Fibroblast of upper back skin (primary cell): ENCODE data around the gene FOXO6.

Source experiments
- DNase-seq: peaks from one replicate; pipeline ENCODE4 v3.0.0-alpha.2; 2013

Gene FOXO6

DNA sequence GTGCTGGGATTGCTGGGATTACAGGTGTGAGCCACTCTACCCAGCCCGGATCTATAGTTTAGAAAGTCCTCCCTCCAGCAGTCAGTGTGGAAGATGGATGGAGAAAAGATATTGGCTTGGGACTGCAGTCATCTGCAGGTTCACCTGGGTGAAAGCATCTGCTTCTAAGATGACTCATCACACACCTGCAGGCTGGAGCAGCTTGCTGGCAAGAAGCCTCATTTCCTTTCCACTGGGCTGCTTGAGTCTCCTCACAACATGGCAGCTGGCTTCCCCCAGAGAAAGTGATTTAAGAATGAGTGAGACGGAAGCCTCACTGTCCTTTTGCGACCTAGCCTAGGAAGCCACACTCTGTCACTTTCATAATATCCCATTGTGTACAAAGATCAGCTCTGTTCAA, 50.0 kb downstream of the FOXO6 start:
- no peak for DNase-seq

DNA sequence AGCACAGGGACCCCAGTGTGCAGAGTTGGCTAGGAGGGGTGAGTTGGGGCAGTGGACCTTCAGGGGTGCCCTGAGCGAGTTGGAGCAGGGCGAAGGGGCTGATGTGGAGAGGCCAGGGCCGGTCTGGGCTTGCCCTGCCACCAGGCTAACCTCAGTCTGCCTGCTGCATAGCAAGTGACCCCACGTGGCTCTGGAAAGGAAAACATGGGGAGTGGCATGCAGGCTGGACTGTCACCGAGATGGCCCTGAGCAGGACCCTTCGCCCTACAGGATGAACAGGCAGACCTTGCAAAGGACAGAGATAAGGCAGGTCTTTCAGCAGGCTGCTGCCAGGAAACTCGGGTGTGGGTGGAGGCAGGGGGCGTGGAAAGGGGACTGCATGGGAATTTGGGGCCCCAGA, 51.5 kb downstream of the FOXO6 start:
- DNase-seq: no peak

DNA sequence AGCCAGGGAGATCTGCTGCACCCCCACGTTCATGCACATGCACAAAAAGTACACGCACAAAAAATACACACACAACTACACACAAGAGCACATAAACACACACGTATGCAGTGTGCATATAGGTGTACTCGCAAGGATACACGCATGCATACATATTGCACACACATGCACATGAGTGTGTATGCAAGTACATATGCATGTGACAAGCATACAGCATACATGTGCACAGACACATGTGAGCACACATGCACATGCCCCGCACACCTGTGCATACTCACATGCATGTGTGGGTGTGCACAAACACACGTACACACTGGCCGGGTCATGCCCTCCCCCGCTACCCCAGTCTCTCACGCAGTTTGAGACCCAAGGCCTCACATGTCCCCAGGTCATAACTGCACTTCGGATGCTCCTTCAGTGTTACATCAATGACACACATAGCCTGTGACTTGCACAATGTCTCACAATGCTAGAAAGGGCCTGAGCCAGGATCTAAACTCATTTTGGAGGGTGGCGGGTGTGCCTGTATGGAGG, 52.6 kb downstream of the FOXO6 start:
- DNase-seq: no peak

DNA sequence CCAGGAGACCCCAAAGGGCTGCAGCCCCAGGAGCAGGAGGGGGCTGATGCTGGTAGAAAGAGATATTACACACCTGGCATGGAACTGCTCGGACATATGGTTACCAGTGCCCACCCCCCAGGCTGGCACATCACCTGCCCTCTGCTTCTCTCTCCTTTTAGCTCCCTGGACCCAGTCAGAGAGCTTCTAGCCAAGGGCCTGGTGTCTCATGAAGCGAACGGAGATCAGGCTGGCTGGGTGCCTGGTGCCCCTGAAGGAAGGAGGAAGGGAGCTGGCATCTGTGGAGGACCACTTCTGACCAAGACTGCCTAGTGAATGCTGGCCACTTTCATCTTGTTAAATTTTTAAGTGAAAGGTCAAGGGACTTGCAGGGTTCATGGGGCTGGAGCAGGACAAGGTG, 53.1 kb downstream of the FOXO6 start:
- DNase-seq: no peak

DNA sequence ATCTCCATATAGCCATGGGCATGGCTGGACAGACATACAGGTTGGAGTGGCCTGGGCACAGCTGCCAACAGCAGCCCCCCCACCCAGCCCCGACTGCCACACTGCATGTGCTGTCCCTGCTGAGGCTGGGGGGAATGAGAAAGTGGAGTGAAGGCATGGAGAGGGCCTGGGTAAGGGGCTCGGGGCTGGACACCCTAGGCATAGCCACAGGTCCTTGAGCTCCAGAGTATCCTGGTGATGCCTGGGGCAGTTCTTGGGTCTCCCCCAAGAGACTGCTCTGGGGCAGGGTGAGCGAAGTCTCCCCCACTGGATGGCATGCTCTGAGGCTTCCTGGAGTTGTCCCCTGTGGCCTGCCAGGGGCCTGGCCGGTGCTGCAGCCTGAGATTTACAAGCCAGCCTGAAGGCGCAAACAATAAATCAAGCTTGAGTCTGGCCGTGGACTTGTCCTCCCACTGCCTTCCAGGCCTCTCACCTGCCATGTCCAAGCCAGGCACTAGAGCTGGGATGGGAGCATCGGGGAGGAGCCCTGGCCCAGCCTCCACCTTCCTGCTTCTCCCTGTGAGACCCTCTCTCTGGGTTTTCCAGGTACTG, 53.6 kb downstream of the FOXO6 start:
- no peak for DNase-seq

DNA sequence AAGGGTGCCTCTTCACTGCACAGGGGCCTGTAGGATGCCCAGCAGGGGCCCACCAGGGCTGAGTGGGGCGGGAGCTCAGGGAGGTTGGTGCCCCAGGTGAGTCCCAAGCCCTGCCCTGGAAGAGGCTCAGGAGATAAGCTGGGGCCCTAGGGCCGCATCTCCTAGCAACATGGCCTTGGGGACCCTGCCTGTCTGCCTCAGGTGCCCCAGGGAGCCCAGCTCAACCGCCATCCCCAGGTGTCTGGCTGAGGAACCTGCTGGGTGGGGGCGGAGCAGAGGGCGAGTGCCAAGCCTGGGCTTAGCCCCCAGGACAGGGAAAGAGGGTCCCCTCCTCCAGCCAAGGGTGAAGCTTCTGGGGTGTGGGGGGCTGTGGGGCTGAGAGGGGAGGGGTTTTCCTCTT, 54.8 kb downstream of the FOXO6 start:
- DNase-seq: no peak

DNA sequence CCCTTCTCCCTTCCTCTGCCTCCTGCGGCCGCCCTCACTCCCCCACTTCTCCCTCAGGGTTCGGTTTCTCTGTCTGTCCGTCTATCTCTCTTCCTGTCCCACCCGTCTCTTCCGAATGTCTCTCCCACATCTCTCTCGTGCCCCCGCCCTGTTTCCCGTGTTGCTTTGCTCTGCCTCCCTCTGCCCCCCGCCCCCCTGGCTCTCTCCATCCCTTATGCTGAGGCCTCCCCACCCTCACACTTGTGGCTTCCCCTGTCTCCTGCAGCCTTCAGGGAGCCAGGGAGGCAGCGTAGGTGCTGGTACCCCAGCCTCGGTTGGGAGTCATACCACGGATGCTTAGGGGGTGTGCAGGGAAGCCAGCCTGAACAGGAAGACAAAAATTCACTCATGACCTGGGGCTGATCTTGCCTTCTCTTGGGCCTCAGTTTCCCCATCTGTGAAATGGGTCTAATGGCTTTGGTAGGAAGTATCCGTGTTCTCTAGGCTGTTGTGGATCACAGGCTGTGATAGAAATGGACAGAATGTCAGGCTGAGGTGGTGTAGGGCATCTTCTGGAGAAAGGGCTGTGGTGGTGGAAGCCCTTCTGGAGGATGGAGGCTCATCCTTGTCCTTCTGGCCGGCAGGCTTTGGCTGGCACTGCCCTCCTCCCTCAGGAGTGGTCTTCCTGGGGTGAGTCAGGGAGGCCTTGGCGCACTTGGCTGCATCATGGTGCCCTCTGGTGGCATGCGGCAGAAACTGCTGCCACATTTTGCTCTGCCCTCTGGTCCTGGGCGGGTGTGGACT, 55.5 kb downstream of the FOXO6 start:
- DNase-seq: peak; percentile 63

DNA sequence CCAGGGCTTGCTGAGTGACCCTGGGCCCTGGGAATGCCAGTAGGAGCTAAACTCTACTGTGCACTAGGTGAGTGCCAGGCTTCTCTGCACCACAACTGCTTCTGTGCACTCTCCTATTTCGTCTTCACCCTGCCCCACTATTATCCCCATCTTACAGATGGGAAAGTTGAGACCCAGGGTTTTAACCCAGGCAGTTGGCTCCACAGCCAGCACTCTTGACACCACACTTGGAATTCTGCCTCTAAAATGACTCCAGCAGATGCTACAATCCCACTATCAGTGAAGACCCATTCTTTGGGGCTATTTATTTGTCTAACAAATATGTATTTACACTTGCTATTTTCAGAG, 56.1 kb downstream of the FOXO6 start:
- DNase-seq: no peak

DNA sequence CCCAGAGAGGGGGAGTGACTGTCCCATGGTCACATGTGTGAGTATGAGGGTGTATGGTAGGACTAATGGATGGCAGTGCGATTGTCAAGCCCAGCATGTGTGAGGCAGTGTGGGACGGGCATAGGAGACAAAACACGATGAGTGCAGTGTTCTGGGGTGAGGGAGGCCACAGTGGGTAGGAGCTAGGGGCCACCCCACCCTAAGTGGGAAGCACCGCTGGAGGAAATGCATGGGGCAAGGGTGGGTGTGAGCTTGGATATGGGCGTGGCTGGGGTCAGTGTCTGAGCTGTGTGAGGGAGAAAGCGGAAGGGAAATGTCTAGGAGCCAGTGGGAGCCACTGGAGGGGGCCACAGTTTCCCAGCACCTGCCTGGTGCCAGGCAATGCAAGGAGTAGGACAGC, 56.5 kb downstream of the FOXO6 start:
- no peak for DNase-seq

DNA sequence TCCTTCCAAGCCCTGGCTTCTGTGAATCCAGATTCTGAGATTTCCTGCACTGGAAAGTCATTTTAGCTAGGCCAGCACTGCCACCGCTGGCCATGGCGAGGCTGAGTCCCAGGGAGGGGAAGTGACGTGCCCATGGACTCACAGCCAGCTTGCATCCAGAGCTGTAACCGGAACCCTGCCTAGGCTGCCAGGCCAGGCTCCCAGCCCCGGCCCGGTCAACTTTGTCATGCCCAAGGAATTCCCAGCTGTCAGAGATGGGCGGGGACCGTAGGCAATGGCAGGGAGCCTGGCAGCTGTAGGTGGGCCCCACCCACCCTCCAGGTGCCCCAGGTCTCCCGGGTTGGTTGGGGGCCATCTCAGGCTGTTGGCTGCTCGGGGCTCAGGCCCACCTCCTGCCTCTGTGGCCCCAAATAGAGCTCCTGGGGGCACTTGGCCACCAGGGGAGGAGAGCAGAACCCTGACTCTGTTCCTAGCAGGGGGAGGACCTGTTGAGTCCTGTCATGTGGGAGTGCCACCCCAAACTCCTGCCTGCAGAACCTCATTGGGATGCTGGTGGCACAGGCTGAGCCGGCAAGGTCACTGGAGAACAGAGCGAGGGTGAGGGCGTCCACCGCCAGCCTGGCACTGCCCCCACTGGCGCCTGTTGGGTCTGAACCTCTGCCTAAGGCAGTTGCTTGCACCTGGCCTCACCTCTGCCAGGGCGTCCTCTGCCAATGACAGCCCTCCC, 57.8 kb downstream of the FOXO6 start:
- DNase-seq: peak; percentile 62

DNA sequence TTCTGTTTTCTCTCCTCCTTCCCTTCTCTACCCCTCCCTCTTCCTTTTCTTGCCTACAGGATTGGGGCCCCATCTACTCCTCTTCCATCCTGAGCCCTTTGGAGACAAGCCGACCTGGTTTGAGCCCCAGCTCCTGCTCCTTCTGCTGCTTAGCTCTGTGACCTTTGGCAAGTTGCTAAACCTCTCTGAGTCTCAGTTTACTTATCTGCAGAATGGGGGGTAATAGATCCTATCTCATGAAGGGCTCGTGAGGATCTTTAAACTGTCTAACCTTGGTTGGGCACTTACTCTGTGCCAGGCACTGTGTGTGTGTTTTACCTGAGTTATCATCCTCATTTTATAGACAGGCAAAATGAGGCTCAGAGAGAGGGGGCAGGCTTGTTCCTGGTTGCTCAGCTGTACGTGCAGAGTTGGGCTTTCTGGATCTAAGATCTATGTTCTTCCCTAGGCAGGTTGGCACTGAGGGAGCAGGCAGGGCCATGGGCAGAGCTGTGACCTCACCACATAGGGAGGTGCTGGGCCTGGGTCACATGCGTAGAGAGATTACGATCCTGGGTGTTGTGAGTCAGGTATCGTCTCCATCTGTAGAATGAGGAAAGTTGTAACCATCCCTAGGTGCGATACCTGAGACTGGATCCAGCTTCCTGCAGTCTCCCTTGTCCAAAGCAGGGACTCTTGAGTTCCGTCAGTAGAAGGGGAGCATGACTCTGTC, 58.5 kb downstream of the FOXO6 start:
- no peak for DNase-seq

DNA sequence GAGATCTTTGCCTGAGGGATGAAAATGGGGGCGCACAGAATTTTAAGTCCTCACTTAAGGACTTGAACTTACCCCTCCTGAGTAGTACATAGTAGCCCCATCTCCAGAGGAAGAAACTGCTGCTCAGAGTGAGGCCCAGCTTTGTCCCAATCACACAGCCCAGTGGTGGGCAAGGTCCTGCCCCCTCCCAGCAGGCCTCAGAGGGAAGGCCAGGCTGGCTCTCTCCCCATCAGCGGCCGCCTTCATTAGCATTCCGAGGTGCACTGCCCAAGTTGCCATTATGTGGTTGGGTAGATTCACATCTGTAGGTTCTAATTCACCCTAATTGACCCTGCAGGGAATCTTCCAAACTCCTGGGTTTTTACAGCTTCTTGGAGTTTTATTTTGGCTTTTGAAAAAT, 59.1 kb downstream of the FOXO6 start:
- DNase-seq: no peak

DNA sequence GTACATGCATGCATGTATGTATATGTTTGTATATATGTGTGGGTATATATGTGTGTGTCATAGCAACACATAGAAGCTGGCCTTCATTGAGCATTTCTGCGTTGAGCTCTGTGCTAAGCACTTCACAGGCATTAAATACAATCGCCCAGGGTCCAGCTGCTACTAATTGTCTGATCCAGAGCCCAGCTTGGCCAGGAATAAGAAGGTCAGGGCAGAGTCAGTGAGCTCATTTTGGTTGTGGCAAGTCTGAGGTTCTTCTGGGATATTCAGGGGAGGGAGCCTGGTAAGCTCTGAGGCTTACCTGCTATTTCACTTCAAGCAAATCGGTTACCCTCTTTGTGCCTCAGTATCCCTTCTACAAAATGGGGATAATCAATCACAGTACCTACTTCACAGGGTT, 59.6 kb downstream of the FOXO6 start:
- no peak for DNase-seq

DNA sequence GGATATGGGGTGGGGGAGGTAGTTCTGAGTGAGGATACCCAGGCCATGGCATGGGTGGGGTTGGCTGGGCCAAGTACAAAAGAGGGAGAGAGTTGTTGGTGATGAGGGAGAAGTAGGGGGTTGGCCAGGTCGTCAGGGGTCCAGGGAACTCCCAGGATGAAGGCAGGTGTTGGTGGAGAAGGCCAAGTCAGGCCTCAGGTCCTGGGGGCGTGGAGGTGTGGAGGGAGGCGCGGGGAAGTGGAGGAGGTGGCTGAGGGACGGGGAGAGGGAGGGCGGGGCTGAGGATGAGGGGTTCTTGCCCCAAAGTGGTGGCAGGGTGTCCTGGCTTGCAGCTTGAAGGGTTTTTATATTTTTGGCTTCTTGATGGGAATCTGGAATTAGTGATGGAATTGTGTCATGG, 61.1 kb downstream of the FOXO6 start:
- no peak for DNase-seq

DNA sequence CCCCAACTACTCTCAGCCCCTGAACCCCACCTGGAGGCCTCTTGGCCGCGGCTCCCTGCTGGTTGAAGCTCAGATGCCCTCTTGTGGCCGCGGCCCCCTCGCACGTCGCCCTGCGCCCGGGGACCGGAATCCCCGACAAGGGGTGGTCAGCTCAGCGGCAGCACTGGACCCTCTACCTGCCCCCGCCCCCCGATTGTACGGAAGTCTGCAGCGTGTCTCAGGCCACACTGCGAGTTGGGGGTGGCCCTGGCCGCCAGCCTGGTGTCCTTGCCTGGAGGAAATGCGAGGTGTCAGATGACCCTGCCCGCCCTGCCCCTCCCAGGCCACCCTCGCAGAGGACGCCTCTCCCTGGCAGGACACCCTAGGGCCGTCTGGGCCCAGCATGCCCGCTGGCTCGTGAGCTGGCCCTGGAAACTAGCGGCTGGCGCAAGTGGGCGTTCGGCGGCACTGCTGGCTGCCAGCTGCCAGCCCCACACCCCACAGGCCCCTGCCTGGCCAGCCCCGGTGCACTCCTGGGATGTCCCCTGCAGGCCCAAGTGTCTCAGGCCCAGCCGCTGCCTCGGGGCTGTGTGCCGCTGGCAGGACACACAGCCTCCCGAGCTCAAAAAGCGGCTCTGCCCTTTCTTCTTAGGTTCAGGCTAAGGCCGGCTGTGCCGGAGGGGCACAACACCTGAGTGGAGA, 62.4 kb downstream of the FOXO6 start:
- DNase-seq: no peak

DNA sequence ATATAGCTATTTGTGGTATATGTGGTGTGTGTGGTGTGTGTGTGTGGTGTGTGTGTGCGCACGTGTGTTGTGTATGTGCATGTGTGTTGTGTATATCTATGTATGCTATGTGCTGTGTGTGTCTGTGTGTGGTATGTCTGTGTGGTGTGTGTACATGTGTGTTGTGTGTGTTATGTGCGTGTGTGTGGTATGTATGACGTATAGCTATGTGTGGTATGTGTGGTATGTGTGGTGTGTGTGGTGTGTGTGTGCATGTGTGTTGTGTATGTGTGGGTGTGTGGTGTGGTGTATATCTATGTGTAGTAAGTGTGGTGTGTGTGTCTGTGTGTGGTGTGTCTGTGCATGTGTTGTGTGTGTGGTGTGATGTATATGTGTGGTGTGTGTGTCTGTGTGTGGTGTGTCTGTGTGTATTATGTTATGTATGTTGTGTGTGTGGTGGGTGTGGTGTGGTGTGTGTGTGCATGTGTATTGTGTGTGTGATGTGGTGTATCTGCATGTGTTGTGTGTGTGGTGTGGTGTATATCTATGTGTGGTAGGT, 63.4 kb downstream of the FOXO6 start:
- no peak for DNase-seq

DNA sequence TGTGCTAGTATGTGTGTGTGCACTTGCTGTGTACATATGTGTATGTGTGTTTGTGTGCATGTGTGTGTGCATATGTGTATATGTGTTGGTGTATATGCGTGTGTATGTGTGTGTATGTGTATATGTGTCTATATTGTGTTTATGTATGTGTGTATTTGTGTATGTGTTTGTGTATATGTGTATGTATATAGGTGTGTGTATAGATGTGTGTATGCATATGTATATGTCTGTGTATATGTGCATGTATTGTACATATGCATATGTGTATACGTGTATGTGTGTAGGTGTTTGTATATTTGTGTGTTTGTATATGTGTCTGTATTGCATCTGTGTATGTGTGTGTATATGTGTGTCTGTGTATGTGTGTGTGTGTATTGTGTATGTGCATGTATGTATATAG, 64.1 kb downstream of the FOXO6 start:
- DNase-seq: no peak

DNA sequence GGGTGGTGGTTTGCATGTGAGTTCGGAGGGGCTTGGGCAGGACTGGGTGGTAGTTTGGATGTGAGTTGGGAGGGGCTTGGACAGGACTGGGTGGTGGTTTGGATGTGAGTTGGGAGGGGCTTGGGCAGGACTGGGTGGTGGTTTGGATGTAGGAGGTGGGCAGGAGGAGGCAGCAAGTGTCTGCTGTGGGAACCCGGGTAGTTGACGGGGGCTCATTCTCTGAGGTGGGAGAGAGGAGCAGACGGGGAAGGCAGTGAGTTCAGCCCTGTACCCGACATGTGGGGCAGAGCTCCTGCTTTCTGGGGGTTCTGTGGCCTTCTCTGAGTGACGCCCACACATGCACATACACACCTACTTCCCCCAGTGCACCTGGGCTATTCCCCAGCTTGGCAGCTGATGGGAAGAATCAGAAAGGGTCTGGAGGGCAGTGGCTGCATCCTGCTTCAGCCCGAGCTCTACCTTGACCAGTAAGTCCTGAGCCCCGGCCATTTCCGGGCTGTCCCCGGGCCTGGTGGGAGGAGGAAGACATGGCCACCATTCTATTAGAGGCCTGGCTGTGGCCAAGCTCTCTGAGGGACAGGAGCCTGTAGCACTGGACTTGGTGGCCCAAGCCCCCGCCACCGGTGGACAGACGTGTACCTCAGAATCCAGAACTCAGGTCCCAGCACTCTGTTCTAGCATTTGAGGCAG, 65.1 kb downstream of the FOXO6 start:
- DNase-seq: no peak

DNA sequence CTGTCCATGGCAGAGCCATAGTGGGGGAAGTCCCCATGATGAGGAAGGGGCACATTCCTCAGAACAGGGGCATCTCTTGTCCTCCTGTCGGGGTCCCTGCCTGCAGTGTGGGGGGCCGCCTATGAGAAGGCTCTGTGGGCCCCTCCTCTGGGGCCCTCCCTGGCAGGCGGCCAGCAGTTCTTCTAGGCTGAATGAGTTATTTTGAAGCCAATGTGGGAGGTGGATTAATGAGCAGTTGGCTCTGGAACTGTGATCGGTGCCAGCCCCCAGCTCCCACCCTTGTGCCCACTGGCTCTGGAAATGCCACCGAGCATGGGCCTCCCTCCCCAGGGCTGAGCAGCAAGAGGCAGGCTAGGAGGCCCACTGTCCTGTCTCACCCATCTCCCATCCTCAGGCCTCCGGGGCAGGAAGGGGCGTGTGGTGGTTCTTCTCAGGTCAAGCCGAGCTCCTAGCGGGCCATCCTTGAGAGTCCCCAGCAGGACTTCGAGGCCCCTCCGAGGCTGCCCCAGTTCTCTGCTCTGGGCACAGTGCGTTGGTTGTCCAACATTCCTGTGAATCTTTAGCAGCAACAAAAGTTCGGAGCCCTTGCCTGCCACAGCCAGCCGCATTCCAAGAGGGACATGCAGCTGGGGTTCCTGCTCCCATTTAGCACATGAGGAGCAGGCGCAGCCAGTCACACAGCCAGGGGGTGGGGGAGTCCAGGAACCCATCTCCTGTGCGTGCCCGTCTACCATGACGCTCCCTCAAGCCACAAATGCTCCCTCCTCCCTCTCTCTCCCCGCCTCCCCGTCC, 66.1 kb downstream of the FOXO6 start:
- DNase-seq: no peak

DNA sequence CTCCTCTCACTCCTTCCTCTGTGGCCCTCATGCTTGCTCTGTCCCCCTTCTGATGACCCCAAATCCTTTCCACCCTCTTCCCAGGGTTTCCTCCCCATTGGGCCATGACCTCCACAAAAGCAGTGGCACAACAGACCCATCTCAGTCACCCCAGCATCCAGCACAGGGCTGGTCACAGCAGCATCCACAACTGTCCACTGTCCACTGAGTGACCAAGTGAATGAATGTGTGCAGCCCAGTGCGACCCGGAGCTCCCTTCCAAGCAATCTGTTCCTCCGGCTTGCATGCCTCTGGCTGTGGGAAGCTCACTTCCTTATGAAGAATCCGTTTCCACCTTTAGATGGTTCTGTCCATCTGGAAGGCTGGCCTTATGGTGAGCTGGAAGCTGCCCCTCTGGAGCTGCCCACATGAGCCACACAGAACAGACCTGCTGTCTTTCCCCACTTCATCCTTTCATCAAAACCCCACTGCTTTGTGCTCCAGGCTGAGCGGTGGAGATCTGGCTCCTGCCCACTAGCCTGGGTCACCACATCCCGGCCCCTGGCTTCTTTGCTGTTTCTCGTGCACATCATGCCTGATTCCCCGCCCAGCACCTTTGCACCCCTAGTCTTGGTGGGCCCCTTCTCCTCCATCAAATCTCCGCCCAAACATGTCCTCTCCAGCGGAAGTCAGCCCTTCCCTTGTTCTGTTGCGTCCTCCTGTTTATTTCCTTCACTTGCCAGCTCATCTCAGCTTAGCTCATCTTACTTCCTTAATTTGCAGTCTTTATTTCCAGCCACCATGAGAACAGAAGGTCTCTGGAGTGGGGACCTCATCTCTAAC, 66.9 kb downstream of the FOXO6 start:
- no peak for DNase-seq
